ENCODE results near the gene PSMD12.
"Not testable (repeated sequence)": the region's sequence is repeated elsewhere in the genome, so short reads cannot be mapped to it uniquely, and the experiment has no call there.

The PSMD12 gene

GRCh38 chr17:67366193-67367157, at the start of gene PSMD12:
TSS of gene PSMD12 (minus strand) at chr17:67366577. CDS start at chr17:67366519, 58 bp downstream.
- ATAC-seq (replicated peaks; ENCODE audit: extremely low read depth, poor library complexity, severe bottlenecking) (peak; percentile 92), DNase-seq (ENCODE audit: low spot score in 2 of 2) (peak; percentile 90)
- peak within 1 kb of the TSS; percentile 74 for H3K27ac Mint-ChIP-seq (ENCODE audit: low read depth)
- H3K9me3 Mint-ChIP-seq = no peaks in the 10 kb centered on the region
- H3K4me1 Mint-ChIP-seq = peaks cover 45% of the 10 kb centered on the region
- H3K36me3 Mint-ChIP-seq (ENCODE audit: insufficient read depth) = peaks cover 20% of the 10 kb centered on the region
- H3K27me3 Mint-ChIP-seq = no peaks in the 10 kb centered on the region
- H3K4me3 Mint-ChIP-seq = peak within 1 kb of the TSS; percentile 86

GRCh38 chr17:67415291-67415690, 48.9 kb upstream of the PSMD12 start:
- H3K9me3 Mint-ChIP-seq = no peaks in the 10 kb centered on the region
- H3K27ac Mint-ChIP-seq (ENCODE audit: low read depth) = peak overlapping the region; percentile 65
- H3K27me3 Mint-ChIP-seq = no peaks in the 10 kb centered on the region
- DNase-seq (ENCODE audit: low spot score in 2 of 2) (no peak), ATAC-seq (replicated peaks; ENCODE audit: extremely low read depth, poor library complexity, severe bottlenecking) (no peak)
- no peak overlapping the region for H3K4me3 Mint-ChIP-seq
- H3K4me1 Mint-ChIP-seq = peaks cover 67% of the 10 kb centered on the region
- H3K36me3 Mint-ChIP-seq (ENCODE audit: insufficient read depth) = no peaks in the 10 kb centered on the region

- Mint-ChIP-seq H3K36me3 (ENCODE audit: insufficient read depth) (no peaks in the 10 kb centered on the region), H3K27me3 (no peaks in the 10 kb centered on the region), H3K4me3 (no peak overlapping the region), H3K4me1 (peaks cover 60% of the 10 kb centered on the region), H3K27ac (ENCODE audit: low read depth) (no peak overlapping the region), H3K9me3 (no peaks in the 10 kb centered on the region)
- ATAC-seq (replicated peaks; ENCODE audit: extremely low read depth, poor library complexity, severe bottlenecking) = no peak
- DNase-seq (ENCODE audit: low spot score in 2 of 2) = no peak
Observed at GRCh38 chr17:67414559-67414958, 48.2 kb upstream of the PSMD12 start.

- no peak overlapping the region for H3K27ac Mint-ChIP-seq (ENCODE audit: low read depth)
- no peaks in the 10 kb centered on the region for H3K36me3 Mint-ChIP-seq (ENCODE audit: insufficient read depth)
- DNase-seq (ENCODE audit: low spot score in 2 of 2) (no peak), ATAC-seq (replicated peaks; ENCODE audit: extremely low read depth, poor library complexity, severe bottlenecking) (no peak)
- H3K27me3 Mint-ChIP-seq = no peaks in the 10 kb centered on the region
- peaks cover 56% of the 10 kb centered on the region for H3K4me1 Mint-ChIP-seq
- no peak overlapping the region for H3K4me3 Mint-ChIP-seq
- H3K9me3 Mint-ChIP-seq = no peaks in the 10 kb centered on the region
Observed at GRCh38 chr17:67414130-67414529, 47.8 kb upstream of the PSMD12 start.

GRCh38 chr17:67413388-67413787, 47.0 kb upstream of the PSMD12 start:
- H3K27me3 Mint-ChIP-seq = no peaks in the 10 kb centered on the region
- DNase-seq (ENCODE audit: low spot score in 2 of 2) = no peak

GRCh38 chr17:67412941-67413340, 46.6 kb upstream of the PSMD12 start:
- Mint-ChIP-seq H3K27me3 (no peaks in the 10 kb centered on the region), H3K36me3 (ENCODE audit: insufficient read depth) (peaks cover 1% of the 10 kb centered on the region), H3K9me3 (no peaks in the 10 kb centered on the region), H3K27ac (ENCODE audit: low read depth) (peak overlapping the region; percentile 63), H3K4me3 (no peak overlapping the region), H3K4me1 (peaks cover 52% of the 10 kb centered on the region)
- ATAC-seq (replicated peaks; ENCODE audit: extremely low read depth, poor library complexity, severe bottlenecking) (no peak), DNase-seq (ENCODE audit: low spot score in 2 of 2) (no peak)

More at GRCh38 chr17:67413388-67413787, 47.0 kb upstream of the PSMD12 start:
- no peak overlapping the region for H3K4me3 Mint-ChIP-seq
- no peaks in the 10 kb centered on the region for H3K9me3 Mint-ChIP-seq
- H3K27ac Mint-ChIP-seq (ENCODE audit: low read depth) = peak overlapping the region; percentile 63
- no peaks in the 10 kb centered on the region for H3K36me3 Mint-ChIP-seq (ENCODE audit: insufficient read depth)
- no peak for ATAC-seq (replicated peaks; ENCODE audit: extremely low read depth, poor library complexity, severe bottlenecking)
- peaks cover 55% of the 10 kb centered on the region for H3K4me1 Mint-ChIP-seq

- peaks cover 3% of the 10 kb centered on the region for H3K36me3 Mint-ChIP-seq (ENCODE audit: insufficient read depth)
- ATAC-seq (replicated peaks; ENCODE audit: extremely low read depth, poor library complexity, severe bottlenecking) = no peak
- H3K27ac Mint-ChIP-seq (ENCODE audit: low read depth) = peak overlapping the region; percentile 7
- no peak overlapping the region for H3K4me3 Mint-ChIP-seq
- H3K4me1 Mint-ChIP-seq = peaks cover 55% of the 10 kb centered on the region
- no peaks in the 10 kb centered on the region for H3K27me3 Mint-ChIP-seq
- H3K9me3 Mint-ChIP-seq = no peaks in the 10 kb centered on the region
- DNase-seq (ENCODE audit: low spot score in 2 of 2) = no peak
Observed at GRCh38 chr17:67412032-67412431, 45.7 kb upstream of the PSMD12 start.

- Mint-ChIP-seq H3K4me1 (peaks cover 60% of the 10 kb centered on the region), H3K9me3 (no peaks in the 10 kb centered on the region), H3K27ac (ENCODE audit: low read depth) (peak overlapping the region; percentile 7), H3K4me3 (no peak overlapping the region), H3K27me3 (no peaks in the 10 kb centered on the region), H3K36me3 (ENCODE audit: insufficient read depth) (peaks cover 3% of the 10 kb centered on the region)
- ATAC-seq (replicated peaks; ENCODE audit: extremely low read depth, poor library complexity, severe bottlenecking) (no peak), DNase-seq (ENCODE audit: low spot score in 2 of 2) (no peak)
Observed at GRCh38 chr17:67411397-67411796, 45.0 kb upstream of the PSMD12 start.

- peak overlapping the region; percentile 34 for H3K4me3 Mint-ChIP-seq
- H3K4me1 Mint-ChIP-seq = peaks cover 60% of the 10 kb centered on the region
- H3K27ac Mint-ChIP-seq (ENCODE audit: low read depth) = peak overlapping the region; percentile 95
- DNase-seq (ENCODE audit: low spot score in 2 of 2); H3K9me3 Mint-ChIP-seq; ATAC-seq (replicated peaks; ENCODE audit: extremely low read depth, poor library complexity, severe bottlenecking); H3K27me3 Mint-ChIP-seq: not testable (repeated sequence)
- peaks cover 11% of the 10 kb centered on the region for H3K36me3 Mint-ChIP-seq (ENCODE audit: insufficient read depth)
Observed at GRCh38 chr17:67408455-67408830, 42.1 kb upstream of the PSMD12 start.

- ATAC-seq (replicated peaks; ENCODE audit: extremely low read depth, poor library complexity, severe bottlenecking) = no peak
- Mint-ChIP-seq H3K4me3 (no peak overlapping the region), H3K4me1 (peaks cover 72% of the 10 kb centered on the region), H3K9me3 (no peaks in the 10 kb centered on the region), H3K27me3 (no peaks in the 10 kb centered on the region), H3K36me3 (ENCODE audit: insufficient read depth) (peaks cover 27% of the 10 kb centered on the region), H3K27ac (ENCODE audit: low read depth) (no peak overlapping the region)
- DNase-seq (ENCODE audit: low spot score in 2 of 2) = no peak
Observed at GRCh38 chr17:67403483-67403882, 37.1 kb upstream of the PSMD12 start.

GRCh38 chr17:67403065-67403464, 36.7 kb upstream of the PSMD12 start:
- ATAC-seq (replicated peaks; ENCODE audit: extremely low read depth, poor library complexity, severe bottlenecking) = no peak
- no peaks in the 10 kb centered on the region for H3K27me3 Mint-ChIP-seq
- H3K4me1 Mint-ChIP-seq = peaks cover 74% of the 10 kb centered on the region
- no peaks in the 10 kb centered on the region for H3K9me3 Mint-ChIP-seq
- H3K4me3 Mint-ChIP-seq = peak overlapping the region; percentile 55
- H3K27ac Mint-ChIP-seq (ENCODE audit: low read depth) = peak overlapping the region; percentile 93
- DNase-seq (ENCODE audit: low spot score in 2 of 2) = no peak
- peaks cover 30% of the 10 kb centered on the region for H3K36me3 Mint-ChIP-seq (ENCODE audit: insufficient read depth)

- no peak for ATAC-seq (replicated peaks; ENCODE audit: extremely low read depth, poor library complexity, severe bottlenecking)
- H3K4me1 Mint-ChIP-seq = peaks cover 72% of the 10 kb centered on the region
- peaks cover 33% of the 10 kb centered on the region for H3K36me3 Mint-ChIP-seq (ENCODE audit: insufficient read depth)
Observed at GRCh38 chr17:67401598-67402504, 35.5 kb upstream of the PSMD12 start.

More at GRCh38 chr17:67401598-67402504, 35.5 kb upstream of the PSMD12 start:
- Mint-ChIP-seq H3K27ac (ENCODE audit: low read depth) (peak overlapping the region; percentile 93), H3K27me3 (no peaks in the 10 kb centered on the region), H3K4me3 (peak overlapping the region; percentile 55), H3K9me3 (no peaks in the 10 kb centered on the region)
- no peak for DNase-seq (ENCODE audit: low spot score in 2 of 2)
